ENCODE results near the gene GRIP2.

GRIP2 gene

GRCh38 chr3:14561051-14561960 is 21.2 kb upstream of the GRIP2 start:
- DNase-seq (ENCODE audit: low read depth) = no peak

DNA sequence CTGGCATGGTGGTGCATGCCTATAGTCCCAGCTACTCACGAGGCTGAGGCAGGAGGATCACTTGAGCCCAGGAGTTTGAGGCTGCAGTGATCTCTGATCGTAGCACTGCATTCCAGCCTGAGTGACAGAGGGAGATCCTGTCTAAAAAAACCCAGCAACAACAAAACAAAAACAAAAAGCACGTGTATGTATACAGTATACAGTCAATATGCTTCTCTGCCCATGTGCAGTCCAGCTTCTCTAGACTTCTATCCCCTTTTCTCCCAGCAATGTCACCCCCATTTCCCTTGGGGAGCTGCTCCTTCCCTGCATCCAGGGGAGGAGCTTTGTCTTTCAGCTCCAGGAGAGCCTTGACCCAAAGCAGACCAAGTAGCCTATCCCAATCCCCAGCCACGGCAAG is 20.0 kb upstream of the GRIP2 start:
- no peak for DNase-seq (ENCODE audit: low read depth)

GRCh38 chr3:14558029-14558428 is 17.9 kb upstream of the GRIP2 start:
- no peak for DNase-seq (ENCODE audit: low read depth)

DNA sequence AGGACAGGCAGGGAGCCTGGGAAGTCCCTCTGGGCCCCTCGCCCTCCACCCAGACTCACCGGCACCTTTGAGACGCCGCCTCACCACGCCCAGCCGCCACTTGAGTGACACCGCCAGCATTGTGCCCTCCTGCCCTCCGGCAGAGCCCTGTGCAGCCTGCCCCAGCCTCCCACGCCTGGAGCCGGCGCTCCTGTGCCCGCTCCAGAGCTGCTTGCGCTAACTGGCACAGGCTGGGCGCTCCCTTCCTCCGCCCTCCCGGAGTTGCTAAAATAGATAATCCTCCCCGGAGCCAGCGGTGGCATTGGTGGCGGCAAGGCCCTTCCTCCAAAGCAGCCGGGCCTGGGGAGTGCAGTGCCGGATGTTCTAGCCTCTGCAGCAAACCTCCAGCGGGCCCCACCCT is 15.7 kb upstream of the GRIP2 start:
- no peak for DNase-seq (ENCODE audit: low read depth)

DNA sequence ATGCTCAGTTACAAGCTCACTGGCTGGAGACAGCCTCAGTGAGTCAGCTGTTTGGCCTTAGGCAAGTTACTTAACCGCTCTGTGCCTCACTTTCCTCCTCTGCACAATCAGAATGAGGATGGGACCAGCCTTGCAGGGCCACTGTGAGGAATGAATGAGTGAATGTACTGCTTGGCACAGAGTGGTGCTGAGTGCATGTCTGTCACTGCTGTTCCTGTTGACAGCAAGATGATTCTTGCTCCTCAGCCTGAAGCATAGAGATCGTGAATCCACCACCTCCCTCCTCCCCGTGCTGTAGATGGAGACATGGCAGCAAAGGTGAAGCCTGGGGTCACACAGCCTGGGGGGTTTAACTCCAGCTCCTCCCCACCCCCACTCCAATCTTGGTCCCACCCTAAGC is 14.6 kb upstream of the GRIP2 start:
- no peak for DNase-seq (ENCODE audit: low read depth)

- DNase-seq (ENCODE audit: low read depth) = no peak
These were observed 13.7 kb upstream of the GRIP2 start for GRCh38 chr3:14553871-14554270.

DNA sequence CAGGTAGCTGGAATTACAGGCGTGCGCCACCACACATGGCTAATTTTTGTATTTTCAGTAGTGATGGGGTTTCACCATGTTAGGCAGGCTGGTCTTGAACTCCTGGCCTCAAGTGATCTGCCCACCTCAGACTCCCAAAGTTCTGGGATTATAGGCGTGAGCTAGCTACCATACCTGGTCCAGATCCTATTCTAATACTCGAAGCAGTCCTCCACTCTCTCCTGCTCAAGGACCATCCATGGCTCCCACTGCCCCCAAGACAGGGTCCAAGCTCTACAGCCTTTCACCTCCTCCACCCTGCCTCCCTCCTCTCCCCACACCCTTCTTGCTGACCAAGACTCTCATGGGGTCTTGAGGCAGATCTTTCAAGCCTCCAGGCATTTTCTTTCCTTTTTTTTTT is 12.6 kb upstream of the GRIP2 start:
- DNase-seq (ENCODE audit: low read depth) = no peak

- no peak for DNase-seq (ENCODE audit: low read depth)
These were observed 12.0 kb upstream of the GRIP2 start for GRCh38 chr3:14552041-14552648.

GRCh38 chr3:14550651-14551611 is 10.8 kb upstream of the GRIP2 start:
- no peak for DNase-seq (ENCODE audit: low read depth)

GRCh38 chr3:14550181-14550580 is 10.0 kb upstream of the GRIP2 start:
- DNase-seq (ENCODE audit: low read depth) = no peak

DNA sequence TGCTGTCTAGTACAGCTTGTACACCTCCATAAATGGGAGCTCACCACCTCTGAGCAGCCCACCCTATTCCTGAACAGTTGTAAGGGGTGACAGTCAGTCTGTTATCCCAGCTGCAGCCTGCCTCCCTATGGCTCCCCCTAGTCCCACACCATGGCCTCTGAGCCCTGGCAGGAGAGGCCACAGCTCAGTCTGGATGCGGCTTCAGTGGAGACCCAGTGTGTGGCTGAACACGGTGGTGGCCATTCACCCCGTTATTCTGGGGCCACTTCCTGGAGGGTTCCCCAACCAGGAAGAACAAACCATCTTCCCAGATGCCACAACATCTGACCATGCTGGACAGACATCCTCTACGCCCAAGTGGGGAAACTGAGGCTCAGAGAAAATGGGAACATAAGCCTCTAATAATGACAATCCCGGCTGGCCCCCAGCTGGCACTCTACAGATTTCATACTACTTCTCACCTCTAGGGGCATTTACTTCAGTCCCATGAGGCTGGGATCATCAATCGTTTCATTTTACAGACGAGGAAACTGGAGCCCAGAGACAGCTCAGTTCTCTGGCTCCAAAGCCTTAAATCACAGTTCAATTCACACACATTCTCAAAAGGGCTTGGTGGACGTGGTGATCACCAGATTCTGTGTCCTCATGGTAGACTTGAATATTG is 9.2 kb upstream of the GRIP2 start:
- no peak for DNase-seq (ENCODE audit: low read depth)

DNA sequence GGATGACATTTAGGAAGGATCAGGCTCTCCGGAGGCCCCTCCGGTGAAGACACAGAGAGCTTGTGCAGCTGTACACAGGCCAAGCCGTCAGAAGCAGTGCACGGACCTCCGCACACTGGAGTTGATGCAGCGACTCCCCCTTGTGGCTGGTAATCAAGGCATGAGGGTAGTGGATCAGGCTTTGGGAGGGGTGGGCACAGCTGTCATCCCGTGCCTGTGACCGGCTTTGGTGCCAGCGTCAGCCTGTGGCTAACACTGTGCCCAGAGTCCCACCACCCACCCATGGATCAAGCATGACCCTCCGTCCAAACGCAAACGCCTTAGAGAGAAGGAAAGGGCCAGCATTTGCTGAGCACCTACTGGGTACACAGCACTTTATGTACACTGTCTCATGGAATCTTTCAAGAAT is 8.2 kb upstream of the GRIP2 start:
- no peak for DNase-seq (ENCODE audit: low read depth)

DNA sequence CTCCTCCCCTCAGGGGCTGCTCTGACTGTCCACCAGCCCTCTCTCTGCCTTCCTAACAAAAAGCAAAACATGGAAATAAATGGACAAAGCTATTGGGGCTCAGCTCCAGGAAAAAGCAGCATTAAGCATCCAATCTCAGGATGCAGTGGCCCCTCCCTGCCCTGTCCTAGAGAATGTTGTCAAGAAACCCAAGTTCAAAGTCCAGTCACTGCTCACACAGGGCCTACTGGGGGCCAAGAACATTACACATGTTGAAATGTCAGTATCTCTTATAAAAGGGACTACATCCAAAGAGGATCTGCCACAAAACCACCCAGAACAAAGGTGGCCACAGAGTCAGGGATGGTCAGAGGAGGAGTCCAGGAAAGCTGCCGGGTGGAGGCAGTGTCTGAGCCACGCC is 7.6 kb upstream of the GRIP2 start:
- DNase-seq (ENCODE audit: low read depth) = no peak

DNA sequence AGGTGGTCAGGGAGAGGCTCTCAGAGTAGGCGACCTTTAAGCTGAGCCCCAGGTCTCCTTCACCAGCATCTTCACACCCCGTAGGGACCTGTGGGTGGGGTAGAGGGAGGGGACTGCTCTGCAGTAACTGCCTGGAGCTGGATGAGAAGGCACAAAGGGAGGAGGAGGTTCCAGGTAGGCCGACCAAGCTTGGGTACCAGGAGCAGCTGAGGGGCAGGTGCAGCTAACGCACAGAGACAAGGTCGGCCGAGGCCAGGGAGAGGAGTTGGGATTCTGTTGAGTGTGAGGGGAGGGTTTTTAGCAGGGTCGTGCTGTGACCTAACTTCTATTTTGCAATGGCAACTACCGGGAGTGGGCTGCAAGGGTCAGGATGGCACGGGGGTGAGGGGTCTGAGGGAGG is 5.9 kb upstream of the GRIP2 start:
- DNase-seq (ENCODE audit: low read depth) = no peak

DNA sequence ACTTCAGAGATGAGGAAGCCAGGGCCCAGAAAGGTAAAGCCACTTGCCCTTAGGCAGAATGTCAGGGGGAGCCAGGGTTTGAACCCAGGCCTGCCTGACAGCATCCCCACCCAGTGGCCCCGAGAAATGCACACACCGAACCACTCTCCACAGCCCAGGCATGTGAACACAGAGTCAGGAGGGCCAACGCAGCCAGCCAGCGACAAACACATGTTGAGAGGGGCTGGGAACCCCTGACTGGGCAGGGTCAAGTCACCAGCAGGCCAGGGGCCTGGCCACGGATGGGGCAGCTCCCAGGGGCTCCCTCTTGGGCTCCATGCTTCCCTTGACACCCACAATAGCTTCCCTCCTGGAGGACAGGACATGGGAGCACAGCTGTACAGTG is 5.1 kb upstream of the GRIP2 start:
- DNase-seq (ENCODE audit: low read depth) = no peak

- DNase-seq (ENCODE audit: low read depth) = no peak
These were observed 4.4 kb upstream of the GRIP2 start for GRCh38 chr3:14544282-14545250.

GRCh38 chr3:14543446-14543845 is 3.3 kb upstream of the GRIP2 start:
- no peak for DNase-seq (ENCODE audit: low read depth)

- no peak for DNase-seq (ENCODE audit: low read depth)
These were observed 2.5 kb upstream of the GRIP2 start for GRCh38 chr3:14542656-14543055.

DNA sequence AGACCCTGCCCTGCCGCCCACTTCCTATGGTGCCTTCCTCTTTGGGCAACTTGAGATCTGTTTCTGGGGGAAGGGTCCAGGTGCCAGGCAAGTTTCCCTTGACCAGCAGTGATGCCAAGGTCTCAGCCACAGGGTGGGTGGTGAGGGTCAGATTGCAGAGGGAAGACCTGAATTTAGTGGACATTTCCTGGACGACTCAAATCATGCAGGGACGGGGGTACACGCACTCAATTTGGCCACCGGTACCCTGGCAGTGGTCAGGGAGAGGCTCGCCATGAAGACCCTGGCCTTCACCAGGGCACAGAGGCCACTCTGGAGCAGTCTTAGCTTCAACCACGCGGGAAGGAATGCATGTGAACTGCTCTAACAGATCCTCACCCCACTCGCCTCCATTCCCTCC is 1.5 kb upstream of the GRIP2 start:
- DNase-seq (ENCODE audit: low read depth) = no peak

- no peak for DNase-seq (ENCODE audit: low read depth)
These were observed 761 bp upstream of the GRIP2 start for GRCh38 chr3:14540821-14541385.

- no peak for DNase-seq (ENCODE audit: low read depth)
These were observed 779 bp downstream of the GRIP2 start for GRCh38 chr3:14539384-14539741.
